HG03565 (cell line): ENCODE results near the gene MSGN1.
A peak's percentile ranks its signal among the peaks of the same experiment; 100 is the strongest.

Experiments used
- ATAC-seq: cut with Tn5 transposase; IDR thresholded peaks from one replicate; pipeline ENCODE4 v1.9.1; 2021; ENCODE audit warnings: mild to moderate bottlenecking, moderate library complexity; ENCODE audit not compliant: unreplicated experiment

MSGN1 gene

DNA sequence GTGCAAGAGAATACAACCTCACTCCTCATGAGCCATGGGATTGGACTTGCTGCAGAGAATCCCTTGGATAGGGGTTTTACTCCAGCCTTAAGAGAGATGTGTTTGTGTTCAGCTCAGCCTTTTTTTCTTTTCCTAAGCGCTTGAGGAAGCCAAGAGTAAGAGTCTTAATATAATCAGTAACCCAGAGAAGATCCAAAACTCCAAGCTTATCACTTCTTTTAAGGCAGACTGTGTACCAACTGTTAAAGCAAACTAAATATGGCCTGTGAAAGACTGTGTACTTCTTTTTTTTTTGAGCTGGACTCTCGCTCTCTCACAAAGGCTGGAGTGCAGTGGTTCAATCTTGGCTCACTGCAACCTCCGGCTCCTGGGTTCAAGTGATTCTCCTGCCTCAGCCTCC is 30.4 kb downstream of the MSGN1 start:
- ATAC-seq, result no peak

DNA sequence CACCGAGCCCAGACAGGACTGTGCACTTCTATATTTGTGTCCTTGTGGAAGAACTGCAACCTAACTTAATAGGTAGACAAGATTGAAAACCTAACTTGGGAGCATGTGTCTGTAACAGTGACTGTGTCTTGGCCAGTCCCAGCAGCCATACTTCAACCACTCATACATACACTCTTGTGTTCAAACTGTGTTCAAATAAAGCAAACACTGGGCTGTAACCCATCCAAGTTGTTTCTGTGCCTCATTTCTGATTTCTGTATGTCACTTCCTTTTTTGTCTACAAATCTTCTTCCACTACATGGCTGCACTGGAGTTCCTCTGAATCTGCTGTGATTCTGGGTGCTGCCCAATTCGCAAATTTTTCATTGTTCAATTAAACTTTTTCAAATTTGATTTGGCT is 31.0 kb downstream of the MSGN1 start:
- no peak for ATAC-seq

DNA sequence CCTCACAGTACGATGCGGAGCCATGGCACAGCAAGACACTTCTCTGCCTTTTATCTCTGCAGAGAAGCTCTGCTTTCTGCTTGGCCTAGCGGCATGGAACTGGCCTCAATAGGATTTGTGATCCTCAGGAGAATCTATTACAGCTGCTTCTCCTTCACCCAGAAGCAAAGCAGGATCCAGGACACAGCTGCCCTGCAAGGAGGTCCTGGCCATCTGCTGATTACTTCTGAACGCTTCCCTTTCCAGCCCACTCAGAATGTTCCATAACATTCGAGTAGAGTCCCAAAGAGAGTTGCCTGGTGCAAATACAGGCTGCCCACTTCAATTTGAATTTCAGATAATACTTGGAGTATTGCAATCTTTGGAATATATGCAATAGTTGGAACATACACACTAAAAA is 33.0 kb downstream of the MSGN1 start:
- ATAC-seq, result no peak

DNA sequence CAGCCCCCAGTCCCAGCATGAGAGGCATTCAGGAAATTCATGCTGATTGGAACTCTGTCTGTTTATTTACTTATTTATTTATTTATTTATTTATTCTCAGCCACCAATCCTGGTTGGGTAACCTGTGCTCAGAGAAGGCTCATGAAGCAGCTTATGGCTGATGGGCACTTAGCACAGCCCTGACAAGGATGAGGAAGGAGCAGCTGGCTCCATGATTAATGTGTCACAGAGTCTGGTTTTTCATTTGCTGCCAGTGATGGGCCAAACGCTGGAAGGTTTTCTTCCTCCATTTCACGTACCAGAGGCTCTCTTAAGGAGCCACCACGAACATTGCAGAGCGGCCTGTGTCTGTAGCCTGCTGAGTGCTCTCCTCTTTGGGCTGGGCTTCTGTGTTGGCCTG is 33.9 kb downstream of the MSGN1 start:
- no peak for ATAC-seq

DNA sequence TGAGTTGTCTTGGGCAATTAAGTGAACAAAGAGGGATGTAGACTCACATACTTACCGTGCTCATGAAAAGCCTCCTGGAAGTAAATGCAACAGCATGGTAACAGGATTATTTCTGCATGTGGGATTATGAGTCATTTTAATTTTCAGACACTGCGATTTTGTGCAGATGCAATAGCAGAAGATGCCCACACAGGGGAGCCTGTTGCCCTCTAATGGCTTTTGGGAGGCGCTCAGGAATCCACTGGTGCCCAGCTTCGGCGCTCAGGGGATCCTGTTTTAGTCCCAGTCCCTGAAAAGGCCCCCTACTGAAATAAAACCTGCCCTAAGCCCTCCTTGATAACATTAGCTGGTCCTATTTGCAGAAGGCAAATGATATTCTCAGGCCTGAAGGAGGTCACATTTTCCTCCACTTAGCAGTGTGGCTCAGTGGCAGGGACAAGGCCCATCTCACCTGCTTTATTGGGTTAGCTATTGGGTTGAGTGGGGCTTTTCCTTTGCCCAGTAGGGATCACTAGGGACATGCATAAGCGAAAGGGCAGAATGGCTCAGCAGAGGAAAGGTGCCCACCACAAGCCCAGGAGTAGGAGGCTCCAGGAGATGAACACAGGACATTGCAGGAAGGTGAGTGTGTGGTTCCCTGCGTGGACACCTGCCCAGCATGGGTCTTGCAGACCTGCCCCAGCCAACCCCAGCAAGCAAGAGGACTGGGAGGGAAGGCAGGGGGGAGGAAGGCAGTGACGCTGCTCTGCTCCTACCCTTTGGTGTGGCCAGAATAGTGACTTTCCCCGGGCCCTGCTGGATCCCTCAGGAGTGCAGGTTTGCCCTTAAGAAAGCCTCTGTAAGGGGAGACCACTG is 35.7 kb downstream of the MSGN1 start:
- peak; percentile 91 for ATAC-seq

DNA sequence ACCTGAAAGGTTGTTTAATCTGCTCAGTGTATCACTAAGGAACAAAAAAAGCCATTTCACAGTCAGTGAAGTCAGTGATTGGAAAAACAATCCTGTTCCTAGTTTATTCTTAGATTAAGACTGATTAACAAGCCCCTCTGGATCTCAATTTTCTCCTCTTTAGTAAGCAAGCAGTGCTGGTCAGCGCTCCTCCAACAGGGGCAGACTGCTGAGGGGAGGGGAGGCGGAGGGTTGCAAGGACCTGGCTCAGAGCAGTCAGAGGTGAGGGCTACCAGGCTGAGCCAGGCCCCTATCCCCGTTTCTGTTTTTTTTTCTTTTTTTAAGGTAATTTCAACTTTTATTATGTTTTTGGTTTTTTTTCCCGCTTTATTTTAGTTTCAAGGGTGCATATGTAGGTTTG is 37.5 kb downstream of the MSGN1 start:
- no peak for ATAC-seq

DNA sequence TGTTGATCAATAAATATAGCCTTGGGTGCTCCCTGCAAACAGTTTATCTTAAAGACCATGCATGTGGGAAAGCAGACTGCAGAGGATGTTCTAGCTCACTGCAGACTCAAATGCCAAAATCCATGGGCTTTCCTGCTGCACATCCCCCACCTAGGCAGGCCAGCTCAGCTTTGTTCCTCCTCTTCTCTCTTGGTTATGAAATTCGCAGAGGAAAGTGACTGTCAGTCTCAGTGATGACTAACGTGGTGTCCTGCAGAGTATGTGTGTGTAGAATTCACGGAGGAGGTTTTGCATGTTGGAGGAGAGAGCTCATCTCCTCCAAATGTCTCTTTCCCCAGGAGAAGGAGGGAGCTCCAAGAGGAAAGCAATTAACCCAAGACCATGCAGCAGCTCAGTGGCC is 40.8 kb downstream of the MSGN1 start:
- ATAC-seq, result no peak

DNA sequence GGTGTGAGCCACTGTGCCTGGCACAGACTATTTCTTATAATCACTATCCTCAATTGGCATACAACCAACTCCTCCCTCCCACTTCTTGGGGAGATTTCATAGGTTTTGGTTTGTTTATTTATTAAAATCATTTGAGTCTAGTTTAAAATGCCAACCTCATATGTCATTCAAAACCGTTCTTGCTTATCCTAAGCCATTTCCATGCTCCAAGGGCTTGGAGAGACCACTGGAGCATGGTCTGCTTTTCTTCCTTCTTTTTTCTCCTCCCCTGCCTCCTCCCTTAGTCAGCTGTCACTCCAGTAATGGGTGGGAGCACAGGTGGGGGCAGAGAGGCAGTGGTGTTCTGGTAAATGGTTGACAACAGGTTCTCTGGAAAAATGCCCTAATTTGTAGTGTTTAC is 41.8 kb downstream of the MSGN1 start:
- ATAC-seq, result no peak

DNA sequence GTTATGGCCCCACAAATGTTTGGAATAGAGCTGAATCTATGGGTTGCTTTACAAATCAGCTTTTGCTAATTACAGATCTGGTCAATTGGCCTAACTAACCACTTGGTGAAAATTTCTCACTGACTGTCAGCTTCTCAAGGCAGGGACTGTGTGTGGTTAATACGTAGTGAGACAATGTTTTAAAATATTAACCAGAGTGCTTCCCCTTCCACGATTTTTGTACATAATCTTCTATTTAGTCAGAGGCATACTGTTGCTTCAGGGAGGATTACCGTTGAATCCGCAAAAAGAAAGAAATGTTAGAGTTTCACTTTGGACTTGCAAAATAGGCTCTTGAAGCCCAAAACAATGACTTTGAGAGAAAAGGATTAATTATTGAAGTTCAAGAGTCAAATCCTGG is 47.3 kb downstream of the MSGN1 start:
- no peak for ATAC-seq

DNA sequence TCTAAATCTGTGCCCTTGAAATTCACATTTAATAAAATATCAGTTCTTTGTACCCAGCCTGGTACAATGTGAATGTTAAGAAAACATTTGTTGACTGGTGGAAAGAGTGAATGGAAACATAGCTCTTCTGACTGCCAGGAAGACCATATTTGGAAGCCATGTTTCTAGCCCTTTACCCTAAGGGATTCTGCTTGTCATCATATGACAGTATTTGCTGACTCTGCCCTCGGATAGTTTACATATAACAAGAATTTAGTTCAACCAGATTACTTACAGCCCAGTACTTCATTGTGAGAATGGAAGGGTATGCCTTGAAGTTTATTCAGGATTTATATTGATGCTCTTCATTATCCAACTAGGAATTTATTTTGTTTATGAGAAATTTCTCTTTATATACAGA is 48.4 kb downstream of the MSGN1 start:
- ATAC-seq, result no peak

DNA sequence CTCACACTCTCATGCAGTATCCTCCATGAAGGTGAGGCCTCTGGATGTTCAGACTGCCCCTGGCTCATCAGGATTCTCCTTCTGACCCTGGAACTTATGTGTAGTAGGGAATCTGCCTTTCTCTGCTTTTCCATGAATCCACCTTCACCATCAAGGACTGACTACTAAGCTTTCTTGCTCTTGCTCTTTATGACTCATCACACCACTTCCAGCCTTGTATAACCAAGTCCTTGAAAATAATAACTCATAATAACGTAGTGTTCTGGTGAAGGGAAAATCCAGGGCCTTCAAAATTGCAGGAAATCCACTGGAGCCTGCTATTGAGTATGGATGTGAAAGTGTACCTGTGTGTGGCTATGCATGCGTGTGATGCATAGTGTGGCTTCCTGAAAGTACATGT is 50.9 kb downstream of the MSGN1 start:
- no peak for ATAC-seq
